Inflammatory macrophage treated with lipopolysaccharide for 4 hours (primary cell): ENCODE results near the gene TTC39A.

Experiments
- DNase-seq: peaks from one replicate; pipeline ENCODE4 v3.0.0-alpha.2; 2020

Gene TTC39A

DNA sequence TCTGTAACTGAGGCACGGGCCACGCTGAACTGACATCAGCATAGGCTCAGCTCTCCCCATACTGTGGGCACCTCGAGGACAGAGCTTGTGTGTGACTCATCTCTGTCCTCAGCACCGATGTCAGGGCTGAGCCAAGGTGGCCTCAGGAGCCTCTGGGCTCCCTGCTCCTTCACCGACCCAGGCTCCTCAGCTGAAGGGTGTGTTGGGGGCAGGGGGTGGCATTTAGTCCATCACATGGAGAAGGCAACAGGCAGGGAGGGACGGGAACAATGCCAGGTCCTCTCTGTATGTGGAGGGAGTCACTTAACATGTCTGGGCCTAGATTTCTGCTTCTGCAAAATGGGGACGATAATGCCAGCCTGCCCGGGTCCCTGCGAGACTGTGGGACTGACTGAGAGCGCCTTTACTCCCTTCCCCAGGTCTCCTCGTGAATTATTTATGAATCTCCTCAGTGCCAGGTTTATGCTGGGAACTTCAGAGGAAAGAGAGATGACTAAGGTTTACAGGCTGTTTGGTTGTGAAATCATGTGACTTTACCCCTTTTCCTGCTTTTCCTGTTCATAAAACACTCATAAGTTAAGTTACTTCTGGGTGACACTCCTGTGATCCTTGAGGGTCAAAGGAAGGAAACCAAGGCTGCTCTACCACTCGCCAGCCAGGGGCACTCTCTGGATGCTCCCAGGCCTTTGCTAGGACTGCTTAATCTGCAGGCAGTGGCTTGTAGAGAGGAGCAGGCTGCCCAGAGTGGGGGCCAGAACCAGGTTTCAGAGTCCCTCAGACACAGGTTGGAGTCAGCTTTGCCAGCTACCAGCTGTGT lies 16.2 kb downstream of the TTC39A start:
- DNase-seq: no peak

DNA sequence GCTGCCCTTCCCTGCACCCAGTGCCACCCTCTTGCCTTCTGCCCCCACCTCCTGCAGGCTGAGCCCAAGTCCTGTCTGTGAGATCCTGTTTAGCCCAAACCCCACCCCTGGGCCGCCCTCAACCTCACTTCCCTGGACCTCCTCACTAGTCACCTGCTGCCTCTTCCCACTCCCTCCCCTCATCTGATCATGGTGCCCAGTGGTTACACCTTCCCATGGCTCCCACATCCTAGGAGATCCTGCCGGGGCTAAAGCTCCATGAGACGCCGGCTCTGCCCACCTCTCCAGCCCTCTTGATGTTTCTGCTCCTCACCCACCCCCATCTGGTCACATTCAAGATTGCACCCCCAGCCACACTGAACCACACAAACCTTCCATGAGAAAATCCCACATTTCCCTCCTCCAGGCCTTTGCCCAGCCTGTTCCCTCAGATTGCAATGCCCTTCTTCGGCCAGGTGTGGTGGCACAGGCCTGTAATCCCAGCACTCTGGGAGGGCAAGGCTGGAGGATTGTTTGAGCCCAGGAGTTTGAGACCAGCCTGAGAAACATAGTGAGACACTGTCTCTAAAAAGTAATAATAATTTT lies 17.0 kb downstream of the TTC39A start:
- no peak for DNase-seq

DNA sequence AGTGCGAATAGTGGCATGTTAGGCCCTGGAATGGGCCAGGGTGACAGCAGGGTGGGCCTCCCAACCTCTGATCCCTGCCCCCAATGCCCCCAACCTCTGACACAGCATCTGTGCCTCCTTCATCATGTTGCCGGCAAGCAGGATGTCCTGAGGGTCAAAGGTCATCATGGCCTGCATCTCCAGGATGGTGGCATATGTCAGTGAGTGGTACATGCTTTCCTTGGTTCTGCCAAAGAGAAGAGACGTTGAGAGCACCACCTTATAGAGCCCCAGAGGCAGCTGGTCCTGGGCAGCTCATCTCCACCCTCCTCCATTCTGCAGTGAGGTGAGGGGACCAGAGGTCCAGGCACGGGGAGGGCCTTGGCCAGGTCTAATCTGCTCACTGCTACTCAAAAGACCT lies 17.6 kb downstream of the TTC39A start:
- no peak for DNase-seq

DNA sequence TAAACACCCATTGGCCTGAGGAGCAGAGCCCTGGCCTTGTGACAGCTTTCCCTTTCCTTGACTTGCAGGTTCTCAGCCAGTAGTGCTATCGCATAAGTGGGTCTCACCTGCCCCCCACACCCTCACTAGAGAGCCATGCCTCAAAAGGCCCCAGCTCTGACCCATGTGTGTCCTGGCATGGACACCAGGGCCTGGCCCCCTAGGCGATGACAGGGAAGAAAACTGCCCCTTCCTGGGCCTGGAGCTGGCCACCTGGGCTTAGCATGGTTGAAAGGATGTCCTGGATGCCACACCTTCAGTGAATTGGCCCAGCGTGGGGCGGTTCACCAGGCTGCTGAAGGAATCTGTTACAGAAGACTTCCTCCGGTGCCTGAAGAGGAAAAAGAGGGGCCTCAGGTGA lies 18.5 kb downstream of the TTC39A start:
- DNase-seq: no peak

DNA sequence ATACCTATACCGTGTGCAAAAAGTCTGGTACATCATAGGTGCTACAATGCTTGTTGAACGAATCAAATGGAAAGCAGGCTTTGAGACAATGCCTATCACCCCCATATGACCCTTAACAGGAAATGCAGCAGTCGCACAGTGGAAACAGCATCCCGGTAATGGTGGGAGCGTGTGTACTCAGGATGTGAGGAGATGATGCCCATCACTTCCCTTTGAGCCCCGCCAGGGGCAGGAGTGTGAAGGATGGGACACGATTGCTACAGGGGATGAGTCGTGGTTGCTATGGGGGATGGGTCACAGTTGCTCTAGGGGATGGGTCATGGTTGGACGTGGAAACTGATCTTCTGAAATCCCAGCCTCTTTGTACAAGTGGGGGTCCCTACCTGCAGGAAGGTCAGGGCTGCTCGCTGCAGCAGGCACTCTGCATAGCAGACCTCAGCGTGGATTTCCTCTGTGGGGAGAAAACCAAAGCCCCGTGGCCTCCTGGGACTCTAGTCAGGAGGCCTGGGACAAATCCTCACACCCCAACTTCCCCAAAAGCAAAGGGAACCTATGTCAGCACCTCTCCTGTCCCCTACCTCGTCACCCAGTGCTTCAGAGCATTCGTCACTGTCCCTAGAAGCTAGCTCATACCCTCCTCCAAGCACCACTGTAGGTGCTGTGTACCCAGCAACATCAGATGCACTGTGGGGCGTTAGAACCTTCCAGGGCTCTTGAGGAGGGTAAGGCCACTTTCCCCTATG lies 19.3 kb downstream of the TTC39A start:
- DNase-seq: no peak

DNA sequence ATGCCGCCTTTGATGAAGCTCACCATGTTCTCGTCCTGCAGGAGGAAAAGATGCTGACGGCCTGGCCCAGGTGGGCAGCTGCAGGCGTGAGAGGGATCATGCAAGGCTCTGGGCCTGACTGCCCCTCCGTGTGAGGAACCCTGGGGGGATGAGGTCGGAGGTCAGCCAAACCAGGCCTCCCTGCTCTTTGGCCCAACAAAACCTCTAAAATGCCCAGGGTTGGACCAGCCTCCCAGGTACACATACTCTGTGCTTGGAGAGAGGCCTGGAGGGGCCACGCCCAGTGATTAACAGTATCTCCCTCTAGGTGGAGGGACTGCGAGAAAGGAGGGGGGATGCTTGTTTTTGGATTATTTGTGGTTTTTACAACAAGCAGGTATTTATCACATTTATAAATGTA lies 21.1 kb downstream of the TTC39A start:
- DNase-seq: no peak

DNA sequence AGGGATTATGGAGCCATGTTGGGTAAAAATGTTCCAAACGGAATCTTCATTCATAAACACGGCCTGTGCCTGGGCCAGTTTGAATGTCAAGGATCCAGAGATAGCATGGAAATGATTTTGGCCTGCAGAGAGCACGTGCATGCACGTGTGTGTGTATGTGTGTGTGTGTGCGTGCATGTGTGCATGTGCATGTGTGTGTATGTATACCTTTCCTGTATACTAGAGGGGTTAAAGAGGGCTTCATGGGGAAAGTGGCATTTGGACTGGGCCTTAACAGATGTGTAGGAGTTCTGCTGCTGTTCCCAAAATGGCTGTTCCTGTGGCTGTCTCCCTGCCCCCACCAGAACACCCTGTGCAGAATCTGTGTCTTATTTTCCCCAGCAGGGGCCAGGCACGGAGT lies 21.7 kb downstream of the TTC39A start:
- DNase-seq: no peak

DNA sequence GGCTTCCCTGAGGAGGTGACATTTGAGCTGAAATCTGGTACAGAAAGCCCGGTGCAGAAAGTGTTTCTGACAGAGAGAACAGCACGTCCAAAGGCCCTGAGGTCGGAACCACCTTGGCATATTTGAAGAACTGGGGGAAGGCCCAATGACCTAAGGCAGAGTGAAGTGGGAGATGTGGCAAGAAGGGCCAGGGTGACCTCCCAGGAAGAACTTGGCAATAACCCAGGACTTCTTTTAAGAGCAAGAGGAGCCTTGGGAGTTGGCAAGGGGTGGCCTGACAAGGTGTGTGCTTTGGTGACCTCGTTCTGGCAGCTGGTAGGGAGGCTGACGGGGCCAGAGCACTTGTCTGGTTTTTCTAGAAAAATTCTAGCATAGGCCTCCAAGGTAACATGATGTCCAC lies 23.4 kb downstream of the TTC39A start:
- no peak for DNase-seq

DNA sequence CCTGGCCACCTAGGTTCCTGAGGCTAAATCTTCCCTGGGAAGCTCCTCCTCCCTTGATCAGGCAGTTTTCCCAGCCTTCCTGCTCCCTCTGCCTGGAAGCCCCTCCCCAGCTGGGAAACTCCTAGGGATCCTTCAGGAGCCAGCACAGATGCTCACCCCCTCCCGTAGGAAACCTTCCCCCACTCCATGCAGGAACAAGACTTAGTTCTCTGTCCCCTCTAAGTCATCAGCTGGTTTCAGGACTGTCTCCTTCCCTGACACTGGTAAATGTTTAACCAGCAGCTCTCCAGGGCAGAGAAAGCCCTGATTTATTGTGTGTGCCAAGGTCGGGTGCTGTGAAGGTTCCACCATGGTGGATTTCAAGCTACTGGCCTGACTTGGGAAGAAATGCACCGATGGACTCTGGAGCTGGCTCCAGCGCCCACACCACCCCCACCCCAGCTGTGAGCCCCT lies 25.0 kb downstream of the TTC39A start:
- DNase-seq: no peak

DNA sequence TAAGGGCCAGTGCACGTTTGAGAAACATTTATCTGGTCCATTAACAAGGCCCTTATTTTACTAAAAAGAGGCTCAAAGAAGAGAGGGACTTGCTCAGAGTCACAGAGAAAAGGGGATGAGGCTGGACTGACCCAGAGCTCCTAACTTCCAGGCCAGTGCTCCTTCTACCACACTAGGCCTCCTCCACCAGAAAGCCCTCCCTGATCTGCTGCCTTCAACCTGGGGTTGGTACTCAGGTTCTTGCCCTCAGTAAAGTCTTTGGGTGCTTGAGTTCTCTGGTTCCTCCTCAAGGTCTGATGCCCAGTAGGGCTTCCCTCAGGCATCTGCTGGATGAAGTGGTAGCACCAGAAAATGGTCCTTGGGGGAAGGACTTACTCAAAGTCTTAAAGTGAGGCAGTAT lies 26.0 kb downstream of the TTC39A start:
- DNase-seq: no peak

DNA sequence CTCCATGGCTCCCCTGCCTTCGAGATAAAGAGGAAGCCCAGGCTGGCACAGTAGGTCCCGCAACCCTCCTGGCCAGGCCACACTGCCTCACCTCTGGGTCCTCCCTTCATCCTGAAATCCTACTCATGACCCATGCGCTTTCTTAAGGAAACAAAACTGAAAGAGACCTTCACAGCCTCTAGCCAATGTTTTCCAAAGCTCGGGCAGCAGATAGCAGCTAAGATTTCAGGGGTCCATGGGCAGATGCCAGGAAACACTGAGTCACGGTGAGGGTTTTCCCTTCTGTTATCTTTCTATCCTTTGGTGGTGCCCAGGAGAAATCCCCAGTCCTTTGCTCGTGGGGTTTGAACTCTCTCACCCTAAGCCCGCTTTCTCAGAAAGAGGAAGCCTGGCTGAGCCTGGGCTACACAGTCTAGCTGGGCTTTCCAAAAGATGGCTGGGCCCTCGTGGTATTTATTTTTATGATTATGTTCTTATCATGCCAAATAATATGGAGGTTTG lies 26.6 kb downstream of the TTC39A start:
- DNase-seq: peak; percentile 89

DNA sequence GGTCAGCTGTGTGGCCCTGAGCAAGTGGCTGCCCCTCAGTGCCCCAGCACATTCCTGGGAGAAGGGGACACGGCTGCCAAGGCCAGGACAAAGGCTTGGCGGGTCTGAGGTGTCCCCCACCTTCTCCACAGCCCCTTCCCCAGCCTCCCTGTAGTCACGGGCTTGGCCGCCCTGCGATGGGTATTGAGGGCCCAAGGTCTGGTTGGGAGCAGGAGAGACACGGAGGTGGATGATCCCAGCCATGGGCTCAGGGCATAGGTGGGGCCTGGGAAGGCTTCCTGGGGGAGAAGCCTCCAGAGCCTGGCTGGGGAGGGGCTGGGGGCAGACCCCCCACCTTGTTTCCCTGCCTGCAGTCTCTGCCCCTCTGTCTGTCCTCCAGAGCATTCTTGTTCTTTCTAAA lies 27.0 kb downstream of the TTC39A start:
- DNase-seq: no peak

DNA sequence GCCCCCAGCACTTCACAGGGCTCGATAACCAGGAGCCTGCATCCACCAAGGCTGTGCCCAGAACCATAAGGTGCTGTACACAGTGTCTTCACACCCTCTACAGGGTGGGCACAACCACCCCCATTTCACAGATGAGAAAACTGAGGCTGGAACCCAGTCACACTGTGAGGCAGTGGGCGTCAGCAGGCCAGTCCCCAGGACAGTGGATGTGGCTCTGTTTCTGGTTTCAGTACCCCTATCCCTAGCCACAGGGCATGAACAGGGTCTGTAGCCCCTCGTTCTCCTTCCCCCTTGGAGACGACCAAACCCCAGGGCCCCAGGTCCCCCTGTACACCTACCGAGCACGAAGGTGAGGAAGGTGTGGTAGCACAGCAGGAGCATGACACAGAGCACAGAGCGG lies 27.6 kb downstream of the TTC39A start:
- DNase-seq: no peak

DNA sequence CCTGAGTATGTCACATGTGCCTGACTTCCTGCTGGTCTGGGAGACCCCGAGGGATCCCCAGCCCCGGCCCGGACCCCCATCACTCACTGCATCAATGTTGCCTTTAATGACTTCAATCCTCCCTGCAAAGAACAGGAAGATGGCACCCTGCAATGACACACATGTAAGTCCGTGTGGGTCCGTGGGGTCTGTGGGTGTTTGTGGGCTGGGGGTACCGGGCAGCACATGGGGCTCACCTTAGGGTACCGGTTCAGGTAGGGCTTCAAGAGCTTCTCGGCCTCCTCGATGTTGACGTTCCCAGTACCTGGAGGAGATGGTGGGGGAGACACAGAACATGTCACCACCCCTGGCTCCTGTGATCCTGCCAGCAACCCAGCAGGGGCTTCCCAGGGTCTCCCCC lies 28.1 kb downstream of the TTC39A start:
- no peak for DNase-seq

DNA sequence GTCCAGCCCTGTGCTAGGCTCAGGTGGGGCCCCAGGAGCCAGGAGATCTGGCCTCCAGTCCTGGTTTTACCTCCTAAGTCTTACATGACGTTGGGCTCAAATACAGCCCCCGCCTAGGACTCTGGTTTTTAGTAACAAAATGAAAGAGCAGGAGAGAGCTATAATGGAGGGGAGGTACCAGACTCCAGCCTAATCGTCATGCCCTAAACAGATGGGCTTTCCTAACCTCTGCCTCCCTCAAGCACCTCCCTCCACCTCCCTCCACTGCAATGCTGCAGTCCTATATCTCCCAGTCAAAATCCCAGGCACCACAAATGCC lies 28.6 kb downstream of the TTC39A start:
- DNase-seq: no peak

DNA sequence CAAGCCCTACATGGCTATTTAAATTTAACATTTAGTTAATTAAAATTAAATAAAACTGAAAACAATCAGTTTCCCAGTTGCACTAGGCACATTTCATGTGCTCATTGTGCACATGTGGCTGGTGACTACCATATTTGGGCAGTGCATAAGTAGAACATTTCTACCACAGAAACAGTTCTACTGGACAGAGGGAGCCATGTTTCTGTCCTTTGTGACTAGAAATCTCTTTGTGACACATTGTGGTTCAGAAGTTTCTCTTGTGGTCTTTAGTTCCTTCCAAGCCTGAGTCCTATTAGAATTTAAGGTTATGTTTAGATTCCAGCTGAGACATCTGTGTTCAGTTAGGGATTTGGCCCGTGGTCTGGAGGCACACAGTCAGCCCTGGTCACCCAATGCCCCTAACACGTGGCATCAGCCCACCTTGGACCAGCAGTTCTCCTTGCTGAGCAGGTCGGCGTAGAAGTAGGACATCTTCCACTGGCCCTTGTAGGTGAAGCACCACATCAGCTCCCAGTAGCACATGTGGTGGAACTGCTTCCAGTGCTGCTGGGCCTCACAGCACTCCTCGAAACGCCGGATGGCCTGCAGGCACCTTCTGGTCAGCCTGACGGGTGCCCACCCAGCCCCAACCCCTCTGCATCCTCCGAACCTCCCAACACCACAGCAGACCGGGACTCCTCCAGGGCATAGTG lies 29.1 kb downstream of the TTC39A start:
- no peak for DNase-seq

DNA sequence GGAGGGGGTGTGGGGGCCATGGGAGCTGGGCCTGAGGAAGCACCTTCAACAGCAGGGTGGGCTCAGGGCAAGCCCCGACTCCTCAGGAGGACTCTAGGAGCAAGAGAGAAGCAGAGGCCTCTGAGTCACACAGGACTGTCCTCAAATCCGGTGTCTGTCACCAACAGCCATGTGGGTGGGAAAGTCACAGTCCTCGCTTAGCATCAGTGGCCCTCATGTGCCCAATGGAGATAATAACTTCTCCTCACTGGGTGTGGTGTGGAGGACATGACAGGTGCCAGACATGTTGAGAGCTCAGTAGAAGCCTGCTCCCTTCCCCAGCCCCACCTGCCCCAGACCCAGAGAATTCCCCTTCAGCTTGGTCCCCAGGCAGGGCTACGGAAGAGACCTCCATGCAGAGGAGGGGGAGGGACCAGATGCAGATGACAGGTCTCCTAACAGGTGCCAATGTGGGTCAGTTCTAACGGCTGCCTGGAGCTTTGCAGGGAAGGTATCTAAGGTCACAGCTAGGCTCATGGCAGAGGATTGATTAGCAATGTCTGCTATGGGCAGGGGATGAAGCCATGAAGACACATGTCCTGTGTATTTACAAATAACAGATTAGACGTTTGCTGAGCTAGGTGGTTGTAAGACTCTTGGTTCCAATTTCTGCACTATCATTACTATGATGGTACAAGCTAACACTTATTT lies 30.2 kb downstream of the TTC39A start:
- DNase-seq: peak; percentile 27

DNA sequence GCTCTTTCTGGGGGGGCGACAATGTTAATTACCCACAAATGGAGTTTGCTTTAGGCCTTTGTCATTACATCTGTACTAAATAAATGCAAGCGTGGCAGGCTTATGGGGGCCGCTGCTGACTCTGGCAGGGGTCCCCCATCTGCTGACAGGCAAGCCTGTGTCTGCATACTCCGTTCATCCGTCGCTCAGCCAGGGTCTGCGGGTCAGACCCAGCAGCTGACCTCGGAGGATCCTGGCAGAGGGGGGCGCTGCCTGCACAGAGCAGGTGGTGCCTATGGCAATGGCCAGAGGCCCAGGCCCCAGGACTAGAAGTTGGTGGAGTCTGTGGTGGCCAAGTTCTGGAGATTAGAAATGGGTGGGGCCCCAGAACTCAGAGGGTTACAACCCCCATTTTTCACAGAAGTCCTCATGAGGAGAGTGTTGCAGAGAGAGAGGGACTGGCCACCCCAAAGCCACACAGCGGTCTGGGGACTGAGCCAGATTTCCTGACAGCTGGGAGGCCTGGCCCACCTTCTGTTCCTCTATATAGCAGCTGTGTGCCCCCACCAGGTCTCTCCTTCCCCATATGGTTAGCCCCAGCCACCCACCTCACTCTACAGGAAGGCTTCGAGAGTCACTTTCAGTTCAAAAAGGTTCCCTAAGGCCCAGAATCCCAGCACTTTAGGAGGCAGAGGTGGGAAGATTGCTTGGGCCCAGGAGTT lies 31.0 kb downstream of the TTC39A start:
- no peak for DNase-seq

DNA sequence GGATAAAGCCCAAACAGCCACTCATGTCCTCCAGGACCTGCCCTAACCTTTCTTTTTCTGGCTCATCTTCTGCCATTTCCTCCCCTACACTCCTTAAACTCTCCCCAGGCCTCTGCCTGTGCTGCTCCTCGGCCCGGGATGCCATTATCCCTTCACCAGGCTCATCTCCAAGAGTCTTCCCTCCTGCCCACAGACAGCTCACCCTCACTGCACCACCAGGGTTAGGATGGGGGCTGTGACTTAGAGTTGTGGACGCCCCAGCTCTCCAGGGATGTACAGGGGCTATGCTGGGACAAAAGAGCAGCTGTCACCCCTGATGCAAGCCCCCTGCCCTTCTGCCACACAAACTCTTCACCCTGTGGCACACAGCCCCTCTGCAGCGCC lies 32.0 kb downstream of the TTC39A start:
- no peak for DNase-seq

DNA sequence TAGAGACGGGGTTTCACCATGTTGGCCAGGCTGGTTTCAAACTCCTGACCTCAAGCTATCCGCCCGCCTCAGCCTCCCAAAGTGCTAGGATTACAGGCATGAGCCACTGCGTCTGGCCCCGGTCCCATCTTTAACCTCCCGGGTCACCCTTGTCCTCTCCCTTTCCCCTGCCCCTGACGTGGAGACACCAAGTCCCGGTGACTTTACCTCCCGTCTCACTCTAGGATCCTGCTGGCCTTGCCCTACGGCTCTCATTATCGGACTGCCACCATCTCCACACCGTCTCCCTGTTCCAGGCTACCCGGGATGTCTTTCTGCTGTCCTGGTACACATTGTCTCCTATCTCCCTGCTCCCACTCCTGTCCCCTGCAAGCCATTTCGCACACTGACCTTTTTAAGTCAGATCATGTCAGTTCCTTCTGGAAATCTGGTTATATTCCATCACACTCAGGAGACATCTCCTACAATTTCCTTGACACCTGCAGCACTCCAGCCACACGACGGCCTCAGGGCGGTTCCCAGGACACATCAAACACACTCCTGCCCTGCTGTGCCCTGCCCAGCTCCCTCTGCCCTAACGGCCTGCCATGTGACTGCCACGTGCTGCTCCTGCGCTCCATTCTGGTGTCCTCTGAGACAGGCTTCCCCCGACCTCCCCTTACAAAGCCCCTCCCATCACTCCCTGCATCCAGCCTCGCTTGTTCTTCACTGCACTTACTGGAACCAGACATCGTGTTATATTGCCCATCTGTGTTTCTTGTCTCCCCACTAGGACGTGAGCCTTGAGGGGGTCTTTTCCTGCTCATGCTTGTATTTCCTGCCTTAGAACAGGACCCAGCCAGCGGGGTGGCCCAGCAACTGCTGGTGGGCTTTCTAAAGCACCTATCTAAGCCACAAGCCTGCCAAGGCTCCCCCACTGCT lies 32.7 kb downstream of the TTC39A start:
- DNase-seq: no peak
